HG03097 (cell line): ENCODE data around the gene TIMD4.
"Not testable (repeated sequence)": the region's sequence is repeated elsewhere in the genome, so short reads cannot be mapped to it uniquely, and the experiment has no call there.

Experiments used
- ATAC-seq: cut with Tn5 transposase; IDR thresholded peaks from one replicate; pipeline ENCODE4 v1.9.1; 2021; ENCODE audit not compliant: unreplicated experiment, low FRiP score

The TIMD4 gene

GRCh38 chr5:156925767-156926166 is 37.3 kb downstream of the TIMD4 start:
- not testable (repeated sequence) for ATAC-seq

DNA sequence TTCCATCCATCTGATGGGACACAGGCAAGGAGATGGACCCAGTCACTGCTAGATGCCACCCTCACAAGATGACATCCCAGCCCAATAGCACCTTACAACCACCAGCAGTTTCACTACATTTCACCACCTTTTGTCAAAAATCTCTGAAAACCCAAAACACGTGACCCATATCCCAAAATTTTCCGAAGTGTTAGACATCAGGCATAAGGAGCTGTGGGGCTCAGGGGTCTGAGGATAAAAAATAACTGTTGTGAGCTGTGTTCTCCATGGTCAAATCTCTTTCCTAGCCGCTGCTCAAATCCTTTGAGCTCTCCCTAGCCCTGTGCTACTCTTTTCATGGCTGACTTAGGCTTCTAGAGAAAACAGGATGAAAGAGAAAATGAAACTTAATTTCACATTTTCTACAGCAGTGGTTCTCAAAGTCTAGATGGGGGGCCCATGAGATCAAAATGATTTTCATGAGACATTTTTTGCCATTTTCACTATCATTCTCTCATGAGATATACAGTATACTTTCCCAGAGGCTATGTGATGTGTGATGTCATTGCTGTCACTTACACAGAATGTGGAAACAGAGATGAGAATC is 40.7 kb downstream of the TIMD4 start:
- ATAC-seq, result peak; percentile 41

- peak; percentile 48 for ATAC-seq
Measured at GRCh38 chr5:156920861-156921431, 42.1 kb downstream of the TIMD4 start.

DNA sequence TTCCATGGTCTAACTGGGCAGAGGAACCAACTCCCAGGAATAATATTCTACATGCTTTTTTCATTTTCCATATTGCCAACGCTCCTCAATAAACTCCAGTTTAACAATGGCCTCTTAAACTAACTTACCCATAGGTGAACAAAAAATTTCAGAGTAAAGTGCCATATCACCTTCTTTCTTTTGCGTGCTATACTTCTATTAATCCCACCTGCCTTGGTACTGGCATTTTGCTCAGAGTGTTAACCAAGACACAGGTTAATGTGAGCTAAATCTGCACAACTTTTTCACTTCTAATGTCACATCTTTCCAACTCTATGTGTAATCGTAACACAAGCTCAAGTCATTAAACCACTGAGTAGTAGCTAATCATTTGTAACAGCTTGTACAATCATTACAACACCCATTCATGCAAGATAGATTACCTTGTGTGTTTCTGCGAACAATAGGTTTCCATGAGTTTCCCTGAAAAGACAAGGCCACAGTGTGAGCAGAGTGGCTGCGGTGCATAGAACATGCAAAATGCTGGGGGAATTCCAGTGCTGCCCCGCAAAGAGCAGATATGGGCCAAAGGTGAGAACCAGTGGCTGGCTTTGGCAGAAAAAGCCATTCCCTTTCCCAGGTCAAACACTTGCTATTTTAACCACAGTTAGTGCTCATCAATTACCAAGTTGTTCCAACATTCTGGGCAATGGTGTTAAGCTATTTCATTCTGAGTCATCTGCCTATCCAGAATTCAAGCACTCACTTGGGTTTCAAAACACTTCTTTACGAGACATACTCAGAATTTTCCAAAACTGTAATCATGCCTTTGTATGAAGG is 42.8 kb downstream of the TIMD4 start:
- peak; percentile 54 for ATAC-seq

DNA sequence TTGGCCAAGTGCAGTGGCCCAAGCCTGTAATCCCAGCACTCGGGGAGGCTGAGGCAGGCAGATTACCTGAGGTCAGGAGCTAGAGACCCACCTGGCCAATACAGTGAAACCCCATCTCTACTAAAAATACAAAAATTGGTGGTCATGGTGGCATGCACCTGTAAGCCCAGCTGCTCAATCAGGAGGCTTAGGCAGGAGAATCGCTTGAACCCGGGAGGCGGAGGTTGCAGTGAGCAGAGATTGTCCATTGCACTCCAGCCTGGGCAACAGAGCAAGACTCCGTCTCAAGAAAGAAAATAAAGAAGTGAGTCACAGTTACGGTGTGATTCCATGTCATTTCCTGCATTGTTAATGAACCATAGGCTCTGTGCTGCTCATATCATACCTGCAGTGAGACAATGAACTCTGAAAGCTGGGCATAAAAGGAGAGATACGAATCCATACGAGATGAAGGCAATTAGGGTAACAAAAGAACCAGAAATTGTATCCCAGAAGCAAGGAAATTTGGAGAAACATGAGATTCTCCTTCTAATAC is 44.6 kb downstream of the TIMD4 start:
- ATAC-seq, result no peak

- peak; percentile 4 for ATAC-seq
Measured at GRCh38 chr5:156914371-156914737, 48.7 kb downstream of the TIMD4 start.

- peak; percentile 86 for ATAC-seq
Measured at GRCh38 chr5:156913719-156914370, 49.2 kb downstream of the TIMD4 start.

GRCh38 chr5:156913355-156913718 is 49.7 kb downstream of the TIMD4 start:
- ATAC-seq, result no peak

DNA sequence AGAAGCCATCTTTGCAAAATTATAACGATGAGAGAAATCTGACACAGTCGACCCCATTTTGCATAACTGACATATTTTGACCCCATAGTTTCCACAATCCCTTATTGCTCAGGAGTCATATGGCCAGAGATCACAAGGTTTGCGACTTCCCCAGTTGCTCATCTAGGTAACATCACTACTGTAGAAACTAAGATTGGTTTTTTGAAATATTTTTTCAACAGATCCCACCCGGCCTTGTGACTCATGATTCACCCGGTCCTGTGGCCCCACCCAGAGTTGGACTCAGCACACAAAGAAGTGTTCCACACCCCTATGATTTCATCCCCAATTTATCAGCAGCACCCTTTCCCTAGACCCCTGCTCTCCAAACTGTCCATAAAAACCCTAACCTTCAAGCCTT is 50.2 kb downstream of the TIMD4 start:
- no peak for ATAC-seq

- ATAC-seq, result no peak
Measured at GRCh38 chr5:156909180-156909579, 53.8 kb downstream of the TIMD4 start.

- no peak for ATAC-seq
Measured at GRCh38 chr5:156907667-156908066, 55.4 kb downstream of the TIMD4 start.

DNA sequence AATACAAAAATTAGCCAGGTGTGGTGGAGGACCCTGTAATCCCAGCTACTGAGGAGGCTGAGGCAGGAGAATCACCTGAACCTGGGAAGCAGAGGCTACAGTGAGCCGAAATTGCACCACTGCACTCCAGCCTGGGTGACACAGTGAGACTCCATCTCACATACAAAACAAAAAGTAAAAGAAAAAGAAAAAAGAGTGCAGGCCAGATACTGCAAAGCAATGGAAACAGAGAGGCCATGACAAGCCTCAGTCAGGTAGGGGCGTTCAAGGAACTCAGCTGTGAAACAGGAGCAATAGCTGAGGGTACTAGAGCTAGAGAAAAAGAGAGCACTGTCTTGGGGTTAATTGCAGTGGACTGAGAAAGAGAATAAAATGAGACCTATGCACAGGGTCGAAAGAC is 56.2 kb downstream of the TIMD4 start:
- no peak for ATAC-seq

GRCh38 chr5:156896546-156896945 is 66.5 kb downstream of the TIMD4 start:
- no peak for ATAC-seq

- peak; percentile 58 for ATAC-seq
Measured at GRCh38 chr5:156893517-156893916, 69.5 kb downstream of the TIMD4 start.

- no peak for ATAC-seq
Measured at GRCh38 chr5:156892864-156893263, 70.2 kb downstream of the TIMD4 start.

DNA sequence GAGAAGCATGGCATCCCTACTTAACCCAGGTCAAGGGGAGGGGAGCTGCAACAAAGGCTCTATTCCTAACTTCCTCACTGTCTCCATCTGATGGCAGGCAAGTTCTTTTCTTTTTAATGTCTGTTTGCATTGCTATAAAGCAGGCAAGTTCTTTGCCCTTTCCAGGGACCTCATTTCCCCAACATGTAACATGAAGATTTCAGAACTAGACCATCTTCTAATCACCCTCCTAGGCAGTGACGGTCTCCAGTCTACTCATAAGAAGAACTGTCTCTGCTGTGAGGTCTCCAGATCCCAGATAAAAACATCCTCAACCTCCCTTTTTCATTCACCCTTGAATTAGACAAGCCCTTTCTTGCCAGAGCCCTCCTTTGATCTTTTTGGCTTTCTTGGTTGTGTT is 70.8 kb downstream of the TIMD4 start:
- no peak for ATAC-seq

- no peak for ATAC-seq
Measured at GRCh38 chr5:156888520-156888919, 74.5 kb downstream of the TIMD4 start.

DNA sequence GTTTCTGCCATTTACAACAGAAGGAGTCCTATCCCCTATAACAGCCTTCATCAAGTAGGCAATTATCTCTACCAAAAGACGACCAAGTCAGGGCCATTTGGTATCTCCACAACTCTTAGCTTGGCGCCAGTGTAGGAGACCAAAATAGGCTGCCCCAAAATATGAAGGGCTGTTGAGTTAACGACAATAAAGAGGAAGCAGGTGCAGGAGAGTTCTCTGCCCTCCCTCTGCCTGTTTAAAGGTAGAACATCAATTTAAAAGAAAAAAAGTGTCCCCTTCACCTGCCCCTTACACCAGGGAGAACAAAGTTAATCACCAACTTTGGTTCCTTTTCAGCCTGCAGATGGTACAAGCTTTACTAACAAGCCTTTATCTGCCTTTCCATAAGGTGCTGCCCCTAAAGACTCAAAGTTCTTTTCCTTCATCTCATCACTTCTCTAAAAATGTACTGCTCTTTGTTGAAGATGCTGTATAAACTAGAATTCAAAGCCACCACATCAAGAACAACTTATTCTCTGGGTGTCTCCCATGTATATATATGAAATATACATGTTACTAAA is 79.6 kb downstream of the TIMD4 start:
- ATAC-seq, result no peak

GRCh38 chr5:156879665-156880285 is 83.3 kb downstream of the TIMD4 start:
- peak; percentile 94 for ATAC-seq

DNA sequence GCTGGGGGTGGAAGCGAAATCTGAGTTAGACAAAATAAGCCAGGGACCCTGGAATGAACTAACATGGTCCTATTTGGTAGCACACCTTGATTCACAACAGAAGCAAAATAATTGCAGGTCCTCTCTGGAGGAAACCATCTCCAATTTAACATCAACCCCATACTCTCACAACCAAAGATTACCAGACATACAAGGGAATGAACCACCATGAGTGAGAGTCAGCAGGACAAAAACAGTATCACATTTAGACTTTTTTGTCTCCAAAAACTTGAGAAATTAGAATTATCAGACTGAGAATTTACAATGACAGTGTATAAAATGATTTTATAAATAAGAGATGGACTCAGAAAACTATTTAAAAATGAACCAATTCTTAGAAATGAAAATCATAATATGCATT is 91.8 kb downstream of the TIMD4 start:
- ATAC-seq, result no peak

GRCh38 chr5:156870498-156870839 is 92.6 kb downstream of the TIMD4 start:
- ATAC-seq, result no peak
